A549 (cell line): ENCODE measurements around the gene GPRC6A.

ENCODE experiments used
- ZC3H11A ChIP-seq: fragments of 450-650 bp; IDR thresholded peaks from 2 replicates; pipeline ENCODE4 v1.6.1; 2014; ENCODE audit warnings: antibody characterized with exemption, mild to moderate bottlenecking
- TF ChIP-seq, protein P1 (sequence below): fragments of >200 bp; sonication (Bioruptor Twin); formaldehyde crosslinking; IDR thresholded peaks from 3 replicates; pipeline ENCODE4 v1.5.1; 2016

DNA sequence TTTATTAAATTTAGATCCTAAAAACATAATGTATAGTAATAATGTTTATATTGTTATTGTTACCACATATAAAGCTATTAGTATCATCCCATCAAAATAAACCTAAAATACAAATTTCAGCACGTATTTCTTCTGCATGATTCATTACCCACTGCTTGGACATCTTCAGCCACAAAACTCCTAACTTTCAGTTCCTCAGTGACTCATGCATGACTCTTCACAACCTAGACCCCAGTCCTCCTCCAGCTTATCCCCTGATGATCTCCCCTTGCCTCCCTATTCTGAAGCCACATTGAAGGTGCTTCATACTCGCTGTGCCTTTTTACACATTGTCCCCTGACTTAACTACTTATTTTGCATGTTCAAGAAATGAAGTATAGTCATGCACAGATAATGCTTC, 11.2 kb upstream of the GPRC6A start:
- TF ChIP-seq, protein P1, sequence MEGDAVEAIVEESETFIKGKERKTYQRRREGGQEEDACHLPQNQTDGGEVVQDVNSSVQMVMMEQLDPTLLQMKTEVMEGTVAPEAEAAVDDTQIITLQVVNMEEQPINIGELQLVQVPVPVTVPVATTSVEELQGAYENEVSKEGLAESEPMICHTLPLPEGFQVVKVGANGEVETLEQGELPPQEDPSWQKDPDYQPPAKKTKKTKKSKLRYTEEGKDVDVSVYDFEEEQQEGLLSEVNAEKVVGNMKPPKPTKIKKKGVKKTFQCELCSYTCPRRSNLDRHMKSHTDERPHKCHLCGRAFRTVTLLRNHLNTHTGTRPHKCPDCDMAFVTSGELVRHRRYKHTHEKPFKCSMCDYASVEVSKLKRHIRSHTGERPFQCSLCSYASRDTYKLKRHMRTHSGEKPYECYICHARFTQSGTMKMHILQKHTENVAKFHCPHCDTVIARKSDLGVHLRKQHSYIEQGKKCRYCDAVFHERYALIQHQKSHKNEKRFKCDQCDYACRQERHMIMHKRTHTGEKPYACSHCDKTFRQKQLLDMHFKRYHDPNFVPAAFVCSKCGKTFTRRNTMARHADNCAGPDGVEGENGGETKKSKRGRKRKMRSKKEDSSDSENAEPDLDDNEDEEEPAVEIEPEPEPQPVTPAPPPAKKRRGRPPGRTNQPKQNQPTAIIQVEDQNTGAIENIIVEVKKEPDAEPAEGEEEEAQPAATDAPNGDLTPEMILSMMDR, result no peak
- TF ChIP-seq ZC3H11A, result no peak
